Activated B cell treated with CpG ODN at 0.5 μM for 24 hours (primary cell): Measurements from ENCODE around the gene HAUS7. TPM values are rescaled to one million over a fixed set of nuclear protein-coding genes. Genes with fewer than 3 reads are reported as not detected.

ENCODE experiments used
- ATAC-seq: fragments of 200-7000 bp; cut with Tn5 transposase; one replicate; pipeline ENCODE4 v1.10.0; 2021; ENCODE audit warnings: low read depth, mild to moderate bottlenecking, moderate library complexity
- CTCF ChIA-PET: fragments of 350-600 bp; sonication (Branson Sonifier 250); formaldehyde crosslinking; loops from one replicate; lab custom pipeline; 2021; ENCODE audit warnings: antibody characterized with exemption; lab: Charles Lee
- POLR2A ChIA-PET: fragments of 350-600 bp; sonication (Branson Sonifier 250); formaldehyde crosslinking; loops from one replicate; lab custom pipeline; 2021; ENCODE audit warnings: antibody characterized with exemption; lab: Charles Lee
- DNase-seq: peaks from one replicate; pipeline ENCODE4 v3.0.0; 2022
- H3K27ac Mint-ChIP-seq: one replicate; pipeline ENCODE4 v1.8.0; 2020; ENCODE audit warnings: mixed read lengths
- H3K27me3 Mint-ChIP-seq: one replicate; pipeline ENCODE4 v1.8.0; 2021; ENCODE audit warnings: mixed read lengths
- H3K36me3 Mint-ChIP-seq: one replicate; pipeline ENCODE4 v1.8.0; 2021; ENCODE audit warnings: low read depth, mixed read lengths
- H3K4me1 Mint-ChIP-seq: one replicate; pipeline ENCODE4 v1.8.0; 2021; ENCODE audit warnings: mixed read lengths
- H3K4me3 Mint-ChIP-seq: one replicate; pipeline ENCODE4 v1.8.0; 2020; ENCODE audit warnings: mild to moderate bottlenecking, mixed read lengths
- H3K9me3 Mint-ChIP-seq: one replicate; pipeline ENCODE4 v1.8.0; 2020; ENCODE audit warnings: mixed read lengths
- CTCF ChIP-seq: fragments of 200-600 bp; IDR thresholded peaks from one replicate; pipeline ENCODE4 v1.8.0; 2022; ENCODE audit warnings: antibody characterized with exemption, mild to moderate bottlenecking
- intact Hi-C: fragments of 100-400 bp; cut with micrococcal nuclease; formaldehyde crosslinking; loops from one replicate; pipeline ENCODE4 v1.15.1; 2024
- total RNA-seq: library from RNA; stranded (reverse); gene quantifications from 2 replicates; pipeline ENCODE4 v1.2.3, GENCODE V29; 2022

The HAUS7 gene
- total RNA-seq, 1 donor from 2014 or later = 39.2 TPM

- ATAC-seq = no peak
- Mint-ChIP-seq H3K36me3 (peaks cover 47% of the 10 kb centered on the region), H3K27me3 (no peaks in the 10 kb centered on the region), H3K27ac (no peak overlapping the region), H3K9me3 (no peaks in the 10 kb centered on the region), H3K4me1 (no peaks in the 10 kb centered on the region), H3K4me3 (no peak overlapping the region)
- ChIA-PET POLR2A (no interaction called here), CTCF (no interaction called here)
- DNase-seq = no peak
- no peak for TF ChIP-seq CTCF
- intact Hi-C loops = no loop called here
Observed at GRCh38 chrX:153454901-153455550, 15.3 kb downstream of the HAUS7 start.

- no peak for TF ChIP-seq CTCF
- Mint-ChIP-seq H3K4me3 (no peak overlapping the region), H3K9me3 (no peaks in the 10 kb centered on the region), H3K4me1 (no peaks in the 10 kb centered on the region), H3K27ac (no peak overlapping the region), H3K36me3 (peaks cover 36% of the 10 kb centered on the region), H3K27me3 (no peaks in the 10 kb centered on the region)
- ATAC-seq (no peak), DNase-seq (no peak)
- intact Hi-C loops = no loop called here
- ChIA-PET POLR2A (no interaction called here), CTCF (no interaction called here)
Observed at GRCh38 chrX:153450949-153451277, 19.5 kb downstream of the HAUS7 start.

GRCh38 chrX:153450114-153450948 lies 20.0 kb downstream of the HAUS7 start:
- DNase-seq = no peak
- Mint-ChIP-seq H3K4me1 (no peaks in the 10 kb centered on the region), H3K27me3 (no peaks in the 10 kb centered on the region), H3K4me3 (no peak overlapping the region), H3K27ac (no peak overlapping the region), H3K36me3 (peaks cover 34% of the 10 kb centered on the region), H3K9me3 (no peaks in the 10 kb centered on the region)
- ChIA-PET POLR2A (no interaction called here), CTCF (no interaction called here)
- intact Hi-C loops = no loop called here
- no peak for TF ChIP-seq CTCF
- ATAC-seq = no peak

- H3K4me3 Mint-ChIP-seq = no peak overlapping the region
- no peaks in the 10 kb centered on the region for H3K9me3 Mint-ChIP-seq
- H3K27me3 Mint-ChIP-seq = no peaks in the 10 kb centered on the region
- H3K27ac Mint-ChIP-seq = no peak overlapping the region
- no peak for TF ChIP-seq CTCF
- ATAC-seq = no peak
- ChIA-PET CTCF (no interaction called here), POLR2A (no interaction called here)
- H3K36me3 Mint-ChIP-seq = peaks cover 29% of the 10 kb centered on the region
- intact Hi-C loops = no loop called here
- H3K4me1 Mint-ChIP-seq = no peaks in the 10 kb centered on the region
- no peak for DNase-seq
Observed at GRCh38 chrX:153449368-153450113, 20.8 kb downstream of the HAUS7 start.
